ENCODE data around the gene SHLD2.
"Not testable (repeated sequence)": the region's sequence is repeated elsewhere in the genome, so short reads cannot be mapped to it uniquely, and the experiment has no call there.

Gene SHLD2

DNA sequence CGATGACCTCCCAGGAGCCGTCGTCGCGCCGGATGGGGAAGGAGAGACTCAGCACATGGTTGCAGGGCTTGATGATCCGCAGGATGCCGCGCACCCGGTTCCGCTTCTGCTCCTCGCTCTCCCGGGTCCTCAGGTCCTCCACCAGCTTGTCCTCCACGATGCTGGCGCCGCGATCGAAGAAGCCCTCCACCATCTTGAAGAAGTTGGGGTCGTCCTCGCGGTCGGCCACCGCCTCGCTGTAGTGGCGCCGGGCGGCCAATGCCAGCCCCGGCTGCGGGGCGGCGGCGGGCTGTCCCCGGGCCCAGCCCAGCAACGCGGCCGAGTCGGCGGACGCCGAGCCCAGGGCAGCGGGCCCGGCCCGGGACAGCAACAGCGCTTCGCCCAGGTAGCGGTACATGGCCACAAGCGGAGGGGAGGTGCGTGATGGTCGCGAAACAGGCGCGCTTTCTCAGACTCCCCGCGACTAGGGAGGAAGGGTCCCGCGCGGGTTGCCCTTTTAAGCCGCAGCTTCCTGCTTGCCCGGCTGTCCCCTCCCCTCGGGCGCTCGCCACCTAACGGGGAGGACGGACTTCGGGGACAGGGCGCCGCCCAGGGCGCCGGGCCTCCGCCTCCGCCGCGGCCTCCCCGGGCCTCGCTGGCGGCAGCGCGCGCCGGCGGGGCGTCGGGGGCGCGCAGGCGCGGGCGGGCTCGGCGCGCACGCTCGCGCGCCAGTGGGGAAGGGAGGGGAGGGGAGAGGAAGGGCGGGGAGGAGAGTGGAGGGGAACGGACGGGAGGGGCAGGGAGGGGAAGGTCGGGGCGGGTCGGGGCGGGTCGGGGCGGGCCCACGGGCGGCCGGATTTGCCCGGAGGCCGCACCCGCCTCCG, at the start of gene SHLD2, which contains the start of gene GLUD1:
TSS of gene SHLD2 (plus strand) at position 834 of the 863 bp plus-strand sequence. CDS start 56,149 bp downstream, outside the sequence.
TSS of gene GLUD1 (minus strand) at position 471 of the 863 bp plus-strand sequence. CDS start at position 397, 74 bp downstream.
- peak; percentile 88 for DNase-seq (ENCODE audit: low read depth)

DNA sequence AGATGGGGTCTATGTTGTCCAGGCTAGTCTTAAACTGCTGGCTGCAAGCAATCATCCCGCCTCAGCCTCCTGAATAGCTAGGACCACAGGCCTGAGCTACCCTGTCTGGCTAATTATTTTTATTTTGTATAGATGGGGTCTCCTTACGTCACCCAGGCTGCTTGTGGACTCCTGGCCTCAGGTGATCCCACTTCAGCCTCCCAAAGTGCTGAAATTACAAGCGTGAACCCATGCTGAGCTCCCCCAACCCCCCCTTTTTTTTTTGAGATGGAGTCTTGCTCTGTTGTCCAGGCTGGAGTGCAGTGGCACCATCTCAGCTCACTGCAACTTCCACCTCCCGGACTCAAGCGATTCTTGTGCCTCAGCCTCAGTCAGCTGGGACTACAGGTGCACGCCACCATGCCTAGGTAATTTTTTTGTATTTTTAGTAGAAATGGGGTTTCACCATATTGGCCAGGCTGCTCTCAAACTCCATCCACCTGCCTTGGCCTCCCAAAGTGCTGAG, 49.5 kb upstream of the SHLD2 start:
- DNase-seq (ENCODE audit: low read depth), result no peak

GRCh38 chr10:87053111-87053510, 41.9 kb upstream of the SHLD2 start:
- DNase-seq (ENCODE audit: low read depth), result no peak

GRCh38 chr10:87053577-87054181, 41.3 kb upstream of the SHLD2 start:
- DNase-seq (ENCODE audit: low read depth), result no peak

DNA sequence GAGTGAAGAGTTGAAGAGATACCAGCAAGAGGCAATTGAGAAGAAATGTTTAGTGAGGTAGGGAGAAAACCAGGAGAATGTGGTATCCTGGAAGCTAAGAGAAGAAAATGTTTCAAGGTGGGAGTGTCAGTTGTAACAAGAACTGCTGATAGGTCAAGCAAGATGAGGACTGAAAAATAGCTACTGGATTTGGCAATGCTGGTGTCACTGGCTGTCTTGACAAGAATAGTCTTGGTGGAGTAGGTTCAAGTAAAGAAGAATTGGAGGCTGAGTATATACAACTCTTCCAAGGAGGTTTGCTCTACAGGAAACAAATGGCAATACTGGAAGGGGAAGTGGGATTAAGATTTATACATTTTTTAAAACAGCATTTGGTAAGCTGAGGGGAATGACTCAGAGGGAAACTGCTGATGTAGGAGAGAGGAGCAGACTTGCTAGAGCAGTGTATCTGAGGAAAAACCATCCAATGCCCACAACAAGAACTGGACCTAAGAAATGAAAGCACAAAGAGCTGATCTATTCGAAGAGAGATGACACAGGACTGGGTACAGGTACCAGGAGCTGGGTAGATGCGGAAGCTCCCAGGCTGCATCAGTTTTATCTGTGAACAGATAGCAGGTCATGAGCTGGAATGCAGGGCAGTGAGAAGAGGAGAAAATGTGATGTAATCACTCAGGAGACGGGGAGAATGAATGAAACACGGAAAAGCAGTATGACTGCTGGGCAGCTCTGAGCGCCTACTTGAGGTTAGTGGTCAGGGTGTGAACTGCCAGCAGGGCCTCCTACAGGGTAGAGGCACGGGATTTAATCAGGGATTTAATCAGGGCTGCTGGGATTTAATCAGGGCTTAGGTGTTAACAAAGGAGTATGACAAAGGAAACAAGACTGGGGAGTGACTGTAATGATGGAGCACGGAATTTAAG, 40.4 kb upstream of the SHLD2 start:
- peak; percentile 89 for DNase-seq (ENCODE audit: low read depth)

- no peak for DNase-seq (ENCODE audit: low read depth)
Measured at GRCh38 chr10:87058171-87058570, 36.8 kb upstream of the SHLD2 start.

GRCh38 chr10:87059401-87059800, 35.6 kb upstream of the SHLD2 start:
- no peak for DNase-seq (ENCODE audit: low read depth)

- no peak for DNase-seq (ENCODE audit: low read depth)
Measured at GRCh38 chr10:87060280-87060928, 34.6 kb upstream of the SHLD2 start.

DNA sequence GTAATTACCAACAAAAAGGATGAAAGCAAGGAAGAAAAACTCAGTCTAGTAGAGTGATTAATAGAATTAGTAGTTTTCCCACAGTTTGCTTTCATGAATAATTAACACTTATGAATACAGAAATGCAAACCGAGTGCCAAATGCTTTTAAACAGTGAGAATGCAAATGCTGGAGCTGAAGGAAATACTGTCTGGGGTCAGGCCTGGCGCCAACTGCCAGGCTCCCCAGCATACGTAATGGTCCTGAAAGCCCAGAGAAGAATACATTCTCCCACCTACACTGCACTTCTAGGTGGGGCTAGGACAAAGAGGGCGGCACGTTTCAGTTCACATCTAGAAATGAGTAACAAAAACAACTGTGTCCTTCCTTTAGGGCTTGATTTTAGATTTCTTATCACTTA, 30.4 kb upstream of the SHLD2 start:
- no peak for DNase-seq (ENCODE audit: low read depth)

- DNase-seq (ENCODE audit: low read depth), result no peak
Measured at GRCh38 chr10:87066178-87066577, 28.8 kb upstream of the SHLD2 start.

DNA sequence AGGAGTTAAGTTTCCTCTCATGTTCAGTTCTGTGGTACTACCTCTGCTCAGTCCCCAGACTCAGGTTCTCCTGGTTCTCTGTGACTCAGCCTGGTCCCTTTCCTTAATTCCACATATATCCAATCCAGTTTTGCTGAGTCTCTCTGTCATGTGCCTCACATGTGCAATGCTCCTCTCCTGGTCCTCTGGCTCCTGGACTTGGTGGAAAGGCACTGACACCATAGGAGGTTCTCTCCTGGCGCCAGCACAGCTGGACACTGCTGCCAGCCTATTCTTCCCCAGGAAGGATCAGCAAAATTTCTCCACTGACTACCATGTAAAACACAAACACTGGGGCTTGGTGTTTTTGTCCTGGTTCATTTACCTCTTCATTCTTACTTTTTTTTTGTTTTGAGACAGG, 28.1 kb upstream of the SHLD2 start:
- DNase-seq (ENCODE audit: low read depth), result no peak

GRCh38 chr10:87068281-87068680, 26.7 kb upstream of the SHLD2 start:
- DNase-seq (ENCODE audit: low read depth), result peak; percentile 20

DNA sequence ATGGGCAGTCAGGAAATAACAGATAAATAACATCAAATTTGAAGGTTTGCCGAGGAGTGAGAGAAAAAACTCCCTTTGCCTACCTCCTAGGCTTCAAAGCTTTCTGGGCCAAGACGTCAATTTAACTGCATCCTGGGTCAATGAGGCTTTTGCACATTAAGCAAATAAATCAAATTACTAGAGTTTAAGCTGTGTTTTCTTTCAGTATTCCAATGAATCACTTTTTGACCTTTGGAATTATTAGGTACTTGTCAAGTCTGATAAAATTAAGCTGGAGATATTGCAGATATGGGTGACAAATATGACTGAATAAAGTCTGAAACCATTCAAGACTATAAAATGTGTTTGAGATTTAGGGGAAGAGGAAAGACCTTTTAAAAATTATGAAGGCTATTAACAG, 22.6 kb upstream of the SHLD2 start:
- DNase-seq (ENCODE audit: low read depth), result no peak

DNA sequence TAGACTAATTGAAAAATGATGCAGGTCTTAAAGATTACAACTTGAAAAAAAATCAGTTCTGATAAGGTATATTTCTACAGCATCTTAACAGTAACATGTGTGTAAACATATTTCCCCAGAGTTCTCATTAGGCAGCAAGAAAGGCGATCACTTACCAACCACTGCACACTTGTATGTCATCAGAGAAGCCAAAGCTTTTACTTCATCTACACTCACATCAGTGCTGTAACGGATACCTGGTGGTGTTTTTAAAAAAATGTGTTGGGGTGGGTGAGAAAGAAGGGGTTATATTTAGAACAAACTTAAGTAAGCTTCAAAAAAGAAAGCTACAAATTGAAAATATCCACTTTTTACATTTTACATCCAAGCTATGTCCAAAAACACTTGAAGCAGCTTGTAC, 18.6 kb upstream of the SHLD2 start:
- not testable (repeated sequence) for DNase-seq (ENCODE audit: low read depth)

- no peak for DNase-seq (ENCODE audit: low read depth)
Measured at GRCh38 chr10:87079106-87079836, 15.7 kb upstream of the SHLD2 start.

- DNase-seq (ENCODE audit: low read depth), result not testable (repeated sequence)
Measured at GRCh38 chr10:87080621-87081020, 14.4 kb upstream of the SHLD2 start.

DNA sequence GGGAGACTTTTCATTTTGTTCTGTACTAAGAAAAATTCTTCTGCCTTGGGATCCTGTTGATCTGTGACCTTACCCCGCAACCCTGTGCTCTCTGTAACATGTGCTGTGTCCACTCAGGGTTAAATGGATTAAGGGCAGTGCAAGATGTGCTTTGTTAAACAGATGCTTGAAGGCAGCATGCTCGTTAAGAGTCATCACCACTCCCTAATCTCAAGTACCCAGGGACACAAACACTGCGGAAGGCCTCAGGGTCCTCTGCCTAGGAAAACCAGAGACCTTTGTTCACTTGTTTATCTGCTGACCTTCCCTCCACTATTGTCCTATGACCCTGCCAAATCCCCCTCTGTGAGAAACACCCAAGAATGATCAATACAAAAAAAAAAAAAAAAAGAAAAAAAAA, 13.4 kb upstream of the SHLD2 start:
- DNase-seq (ENCODE audit: low read depth), result not testable (repeated sequence)

- DNase-seq (ENCODE audit: low read depth), result peak; percentile 81
Measured at GRCh38 chr10:87082219-87082618, 12.8 kb upstream of the SHLD2 start.

- DNase-seq (ENCODE audit: low read depth), result peak; percentile 62
Measured at GRCh38 chr10:87083576-87084290, 11.3 kb upstream of the SHLD2 start.

- DNase-seq (ENCODE audit: low read depth), result peak; percentile 85
Measured at GRCh38 chr10:87084291-87084782, 10.7 kb upstream of the SHLD2 start.

Data from amniotic epithelial cell (primary cell).